NOMO-1 treated with dmso at 0.1 percent for 144 hours (cell line): ENCODE results near the gene CCDC3.
A peak's percentile ranks its signal among the peaks of the same experiment; 100 is the strongest.

Experiments used
- DNase-seq: peaks from one replicate; lab custom pipeline; 2025; ENCODE audit not compliant: unreplicated experiment; lab: John Stamatoyannopoulos, UW

Gene CCDC3

GRCh38 chr10:12965571-12965970 lies 35.9 kb downstream of the CCDC3 start:
- no peak for DNase-seq

- DNase-seq, result no peak
Observed at GRCh38 chr10:12962556-12962955, 39.0 kb downstream of the CCDC3 start.

GRCh38 chr10:12961416-12962205 lies 39.9 kb downstream of the CCDC3 start:
- DNase-seq, result no peak

- no peak for DNase-seq
Observed at GRCh38 chr10:12960941-12961340, 40.6 kb downstream of the CCDC3 start.

- no peak for DNase-seq
Observed at GRCh38 chr10:12960334-12960898, 41.1 kb downstream of the CCDC3 start.

GRCh38 chr10:12958546-12959110 lies 42.9 kb downstream of the CCDC3 start:
- DNase-seq, result no peak

GRCh38 chr10:12957081-12957480 lies 44.4 kb downstream of the CCDC3 start:
- DNase-seq, result no peak

- no peak for DNase-seq
Observed at GRCh38 chr10:12954866-12955265, 46.6 kb downstream of the CCDC3 start.

- no peak for DNase-seq
Observed at GRCh38 chr10:12950583-12951128, 50.9 kb downstream of the CCDC3 start.

GRCh38 chr10:12949248-12949647 lies 52.3 kb downstream of the CCDC3 start:
- no peak for DNase-seq

GRCh38 chr10:12947741-12948140 lies 53.8 kb downstream of the CCDC3 start:
- DNase-seq, result no peak

GRCh38 chr10:12946372-12946771 lies 55.1 kb downstream of the CCDC3 start:
- no peak for DNase-seq

GRCh38 chr10:12945690-12946359 lies 55.7 kb downstream of the CCDC3 start:
- DNase-seq, result no peak

- DNase-seq, result no peak
Observed at GRCh38 chr10:12944931-12945330, 56.6 kb downstream of the CCDC3 start.

GRCh38 chr10:12943425-12943824 lies 58.1 kb downstream of the CCDC3 start:
- DNase-seq, result no peak

GRCh38 chr10:12941966-12942365 lies 59.5 kb downstream of the CCDC3 start:
- DNase-seq, result no peak

- DNase-seq, result no peak
Observed at GRCh38 chr10:12940791-12941190, 60.7 kb downstream of the CCDC3 start.

GRCh38 chr10:12938271-12938670 lies 63.2 kb downstream of the CCDC3 start:
- no peak for DNase-seq

- no peak for DNase-seq
Observed at GRCh38 chr10:12937527-12937926, 64.0 kb downstream of the CCDC3 start.

GRCh38 chr10:12934777-12935176 lies 66.7 kb downstream of the CCDC3 start:
- DNase-seq, result peak; percentile 31

GRCh38 chr10:12929381-12929780 lies 72.1 kb downstream of the CCDC3 start:
- no peak for DNase-seq

- DNase-seq, result no peak
Observed at GRCh38 chr10:12928571-12928970, 72.9 kb downstream of the CCDC3 start.
